Lung (tissue), 12 donors: ENCODE measurements around the gene ATP1A1. TPM values are rescaled to one million over a fixed set of nuclear protein-coding genes. Genes with fewer than 3 reads are reported as not detected.

Experiments
- ATAC-seq: fragments of 200-7000 bp; cut with Tn5 transposase; one replicate; pipeline ENCODE4 v1.9.1; 2020; ENCODE audit warnings: moderate number of reproducible peaks; ENCODE audit not compliant: insufficient read depth, low FRiP score
- DNase-seq, 3 donors: peaks; one replicate each; pipeline ENCODE4 v3.0.0-alpha.2; 2013 to 2017
- H3K27ac ChIP-seq, 2 donors: one replicate each; pipeline ENCODE4 v1.5.1; 2013; ENCODE audit warnings: mild to moderate bottlenecking in 2 of 2, moderate library complexity in 2 of 2, control low read depth in 1 of 2, inconsistent platforms in 1 of 2, low read depth in 1 of 2, low read length in 1 of 2
- H3K27me3 ChIP-seq, 3 donors: one replicate each; pipeline ENCODE4 v1.5.1; 2013; ENCODE audit warnings: low read length in 2 of 3; ENCODE audit not compliant: control insufficient read depth in 3 of 3, insufficient read depth in 3 of 3
- H3K36me3 ChIP-seq, 4 donors: one replicate each; pipeline ENCODE4 v1.5.1; 2013; ENCODE audit warnings: low read length in 4 of 4, mild to moderate bottlenecking in 1 of 4, moderate library complexity in 1 of 4; ENCODE audit not compliant: control insufficient read depth in 4 of 4, insufficient read depth in 4 of 4
- H3K4me1 ChIP-seq, 5 donors: one replicate each; pipeline ENCODE4 v1.5.1; 2013; ENCODE audit warnings: low read length in 5 of 5, mild to moderate bottlenecking in 2 of 5, moderate library complexity in 1 of 5; ENCODE audit not compliant: control insufficient read depth in 5 of 5, insufficient read depth in 5 of 5
- H3K4me3 ChIP-seq: one replicate; pipeline ENCODE4 v1.5.1; 2013; ENCODE audit warnings: mild to moderate bottlenecking, control low read depth, moderate library complexity
- H3K9ac ChIP-seq, 2 donors: one replicate each; pipeline ENCODE4 v1.5.1; 2013; ENCODE audit warnings: low read length in 2 of 2, control low read depth in 1 of 2; ENCODE audit not compliant: insufficient read depth in 1 of 2
- H3K9me3 ChIP-seq, 4 donors: one replicate each; pipeline ENCODE4 v1.5.1; 2013; ENCODE audit warnings: low read length in 3 of 4, mild to moderate bottlenecking in 1 of 4, moderate library complexity in 1 of 4; ENCODE audit not compliant: control insufficient read depth in 4 of 4, insufficient read depth in 3 of 4
- WGBS, 2 donors: extraction: QIAGEN DNeasy Blood & Tissue Kit; methylation state at CpG; one replicate each; pipeline ENCODE4 v1.1.7; 2013; 5-methylcytosine and 5-hydroxymethylcytosine counted together
- polyA plus RNA-seq, 2 donors: library from polyadenylated mRNA; stranded (reverse); fragments of 200-250 nt; gene quantifications; one replicate each; pipeline ENCODE4 v1.2.1, GENCODE V29; 2013
- total RNA-seq, 2 donors: library from RNA; depleted of rRNA in 1 of 2; stranded (reverse); fragments of >200 nt in 1 of 2; gene quantifications; one replicate each; pipeline ENCODE4 v1.2.1, GENCODE V29; 2014 to 2021
- TF ChIP-seq, protein P1 (sequence below): IDR thresholded peaks from 2 replicates; pipeline ENCODE4 v1.5.1; 2012; ENCODE audit warnings: mild to moderate bottlenecking; ENCODE audit errors: control extremely low read depth, extremely low read depth
- donor health status: control.
- donor health status: control.
- donor health status: Bipolar disorder and iron deficiency.
- donor health status: healthy.
- donor health status: DM: yes; HTN: yes; CAD: no.

ATP1A1 gene
- total and polyA plus RNA-seq, 4 donors: 320 to 715 (median 612) TPM

DNA sequence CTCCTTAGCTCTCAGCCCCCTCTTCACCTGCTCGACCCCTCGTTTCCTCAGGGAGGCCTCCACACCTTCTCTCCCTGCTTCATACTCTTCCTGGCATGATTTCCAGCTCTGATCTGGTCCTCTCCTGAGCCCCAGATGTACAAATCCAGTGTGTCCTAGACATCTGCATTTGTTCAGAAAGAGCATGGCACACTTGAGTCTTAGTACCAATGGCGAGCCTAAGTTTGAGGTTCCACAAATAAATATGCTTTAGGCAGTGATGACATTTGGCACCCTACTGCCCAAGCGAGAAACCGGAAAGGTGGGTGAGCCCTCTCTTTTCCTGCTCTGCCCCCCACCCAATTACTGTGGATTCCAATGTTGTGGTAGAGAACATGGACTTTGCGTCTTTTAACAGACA lies 34.0 kb downstream of the ATP1A1 start:
- no peaks in the 10 kb centered on the region for H3K9me3 ChIP-seq
- no peak overlapping the region for H3K9ac ChIP-seq
- ATAC-seq (no peak), DNase-seq (no peak)
- H3K27ac ChIP-seq: no peak overlapping the region
- no peak overlapping the region for H3K4me3 ChIP-seq
- TF ChIP-seq, protein P1, sequence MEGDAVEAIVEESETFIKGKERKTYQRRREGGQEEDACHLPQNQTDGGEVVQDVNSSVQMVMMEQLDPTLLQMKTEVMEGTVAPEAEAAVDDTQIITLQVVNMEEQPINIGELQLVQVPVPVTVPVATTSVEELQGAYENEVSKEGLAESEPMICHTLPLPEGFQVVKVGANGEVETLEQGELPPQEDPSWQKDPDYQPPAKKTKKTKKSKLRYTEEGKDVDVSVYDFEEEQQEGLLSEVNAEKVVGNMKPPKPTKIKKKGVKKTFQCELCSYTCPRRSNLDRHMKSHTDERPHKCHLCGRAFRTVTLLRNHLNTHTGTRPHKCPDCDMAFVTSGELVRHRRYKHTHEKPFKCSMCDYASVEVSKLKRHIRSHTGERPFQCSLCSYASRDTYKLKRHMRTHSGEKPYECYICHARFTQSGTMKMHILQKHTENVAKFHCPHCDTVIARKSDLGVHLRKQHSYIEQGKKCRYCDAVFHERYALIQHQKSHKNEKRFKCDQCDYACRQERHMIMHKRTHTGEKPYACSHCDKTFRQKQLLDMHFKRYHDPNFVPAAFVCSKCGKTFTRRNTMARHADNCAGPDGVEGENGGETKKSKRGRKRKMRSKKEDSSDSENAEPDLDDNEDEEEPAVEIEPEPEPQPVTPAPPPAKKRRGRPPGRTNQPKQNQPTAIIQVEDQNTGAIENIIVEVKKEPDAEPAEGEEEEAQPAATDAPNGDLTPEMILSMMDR: no peak
- H3K36me3 ChIP-seq: peaks cover 13 to 48% (median 33%) of the 10 kb centered on the region in 4 donors
- WGBS, 2 donors: 94% methylated on average over 6 of the region's 6 CpGs
- H3K27me3 ChIP-seq: no peaks in the 10 kb centered on the region
- no peaks in the 10 kb centered on the region for H3K4me1 ChIP-seq

DNA sequence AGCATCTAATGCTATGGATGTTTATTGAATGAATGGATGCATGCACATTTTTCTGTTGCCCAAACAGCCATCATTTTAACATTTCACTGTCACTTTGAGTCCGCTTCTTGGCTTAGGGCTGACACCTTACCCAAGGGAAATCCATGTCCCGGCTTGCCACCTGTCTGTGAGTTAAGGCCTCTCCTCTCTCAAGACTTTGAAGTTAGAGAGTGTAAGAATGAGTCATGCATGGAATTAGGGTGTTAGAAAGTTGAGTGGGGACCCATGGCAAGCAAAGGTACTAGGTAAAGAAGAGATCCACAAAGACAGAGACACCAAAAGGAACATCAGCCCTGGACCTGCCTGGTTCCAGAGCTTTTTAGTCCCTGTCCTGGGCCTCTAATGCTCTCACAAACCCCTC lies 35.1 kb downstream of the ATP1A1 start:
- no peaks in the 10 kb centered on the region for H3K9me3 ChIP-seq
- H3K27ac ChIP-seq: no peak overlapping the region
- no peaks in the 10 kb centered on the region for H3K4me1 ChIP-seq
- H3K9ac ChIP-seq: no peak overlapping the region
- no peaks in the 10 kb centered on the region for H3K27me3 ChIP-seq
- ATAC-seq (no peak), DNase-seq (no peak)
- no peak overlapping the region for H3K4me3 ChIP-seq
- TF ChIP-seq, protein P1: no peak
- WGBS, 2 donors: 93 to 98% methylated on average over 2 of the region's 2 CpGs
- H3K36me3 ChIP-seq: peaks cover 13 to 36% (median 24%) of the 10 kb centered on the region in 4 donors

DNA sequence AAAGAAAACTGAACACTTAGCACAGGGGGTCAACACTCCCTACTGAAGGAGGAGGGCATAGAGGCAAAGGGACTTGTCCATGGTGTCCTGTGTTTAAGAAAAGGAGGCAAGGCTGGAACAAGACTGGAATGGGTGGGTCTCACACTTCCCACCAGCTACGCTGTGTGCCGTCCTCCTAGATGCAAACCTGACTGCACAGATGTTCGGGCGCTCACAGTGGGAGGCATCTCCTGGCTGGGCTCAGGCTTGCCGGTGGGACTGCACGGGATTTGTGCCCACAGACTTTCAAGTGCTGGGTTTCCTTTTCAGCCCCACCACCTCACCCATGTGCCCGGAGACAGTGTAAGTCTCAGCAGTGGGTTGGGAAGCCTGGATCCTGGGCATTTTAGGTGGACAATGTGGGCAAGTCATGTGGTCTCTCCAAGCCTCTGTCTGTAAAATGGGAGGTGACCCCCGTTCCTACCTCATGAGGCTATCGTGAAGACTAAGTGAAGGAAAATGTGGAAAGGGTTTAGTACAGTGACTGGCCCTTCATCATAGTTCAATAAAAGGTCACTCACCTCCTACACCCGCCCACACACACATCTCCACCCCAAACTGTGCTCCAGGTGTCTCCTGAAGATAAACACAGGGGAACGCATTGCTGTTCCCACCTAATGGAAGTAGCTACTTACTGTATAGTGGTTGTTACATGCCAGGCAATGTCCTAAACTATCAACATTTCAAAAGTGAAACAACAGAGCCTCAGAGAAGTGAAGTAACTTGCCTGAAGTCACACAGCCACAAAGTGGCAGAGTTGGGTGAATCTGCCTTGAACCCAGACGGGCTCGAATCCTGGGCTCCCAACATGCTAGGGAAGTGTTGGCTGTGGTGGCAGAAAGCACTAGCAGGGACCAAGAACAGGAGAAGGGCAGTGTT lies 36.0 kb downstream of the ATP1A1 start:
- peaks cover 6 to 30% (median 19%) of the 10 kb centered on the region in 4 donors for H3K36me3 ChIP-seq
- H3K4me3 ChIP-seq: no peak overlapping the region
- H3K4me1 ChIP-seq: peaks cover 0 to 1% (median 0%) of the 10 kb centered on the region in 5 donors
- no peak for ATAC-seq
- TF ChIP-seq, protein P1: no peak
- DNase-seq: no peak
- no peaks in the 10 kb centered on the region for H3K27me3 ChIP-seq
- H3K9ac ChIP-seq: no peak overlapping the region
- 94% methylated on average over 13 of the region's 13 CpGs for WGBS, 2 donors
- H3K27ac ChIP-seq: no peak overlapping the region
- no peaks in the 10 kb centered on the region for H3K9me3 ChIP-seq
